HFFc6 (cell line): Measurements from ENCODE around the gene DCBLD1. TPM values are rescaled to one million over a fixed set of nuclear protein-coding genes. Genes with fewer than 3 reads are reported as not detected.

ENCODE experiments used
- DNase-seq: peaks from one replicate; pipeline ENCODE4 v3.0.0-alpha.2; 2018
- H3K27ac Mint-ChIP-seq: 2 replicates; pipeline ENCODE4 v1.8.0; 2020; ENCODE audit warnings: mild to moderate bottlenecking, mixed read lengths
- H3K27me3 Mint-ChIP-seq: 2 replicates; pipeline ENCODE4 v1.8.0; 2021; ENCODE audit warnings: mild to moderate bottlenecking, moderate library complexity, mixed read lengths; ENCODE audit not compliant: insufficient read depth
- H3K36me3 Mint-ChIP-seq: 2 replicates; pipeline ENCODE4 v1.8.0; 2021; ENCODE audit warnings: low read depth, mixed read lengths
- H3K4me1 Mint-ChIP-seq: 2 replicates; pipeline ENCODE4 v1.8.0; 2020; ENCODE audit warnings: low read depth, mixed read lengths
- H3K4me3 Mint-ChIP-seq: 2 replicates; pipeline ENCODE4 v1.8.0; 2020; ENCODE audit warnings: mild to moderate bottlenecking, moderate library complexity, mixed read lengths
- H3K9me3 Mint-ChIP-seq: 2 replicates; pipeline ENCODE4 v1.8.0; 2020; ENCODE audit warnings: mild to moderate bottlenecking, mixed read lengths
- total RNA-seq, 6 experiments: library from RNA; stranded (reverse); fragmentation: NEBNext Ultra II Directional; extraction: Animal tissue kit (Norgen Biotek cat#: 25700); gene quantifications; 2 replicates in 1 of 6; 3 replicates in 5 of 6; pipeline ENCODE4 v1.2.3, GENCODE V29; 2021
- TF ChIP-seq, protein P1 (sequence below): fragments of 200-600 bp; sonication (generic); IDR thresholded peaks from 2 replicates; pipeline ENCODE4 v1.5.0; 2021; ENCODE audit warnings: antibody characterized with exemption, mild to moderate bottlenecking

The DCBLD1 gene
- total RNA-seq, 6 experiments from 2014 or later = 29.3 to 41.6 (median 31.9) TPM

DNA sequence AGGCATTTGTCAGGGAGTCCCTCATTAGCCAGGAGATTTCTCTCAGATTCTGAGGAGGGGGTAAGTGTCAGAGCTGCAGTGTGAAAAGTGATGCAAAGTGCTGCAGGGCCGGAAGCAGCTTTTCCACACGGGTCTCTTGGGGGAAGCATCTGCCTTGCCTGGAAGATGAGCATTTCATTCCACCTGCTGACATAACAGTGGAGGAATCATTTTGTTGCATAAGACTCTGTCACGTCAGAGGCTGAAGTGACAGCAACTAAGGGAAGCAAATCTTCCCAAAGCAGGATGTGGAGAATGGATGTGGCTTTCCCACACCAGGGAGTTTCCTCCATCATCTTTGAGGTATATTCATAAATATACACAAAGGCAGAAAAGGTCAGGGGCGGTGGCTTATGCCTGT is 22.8 kb downstream of the DCBLD1 start:
- H3K27ac Mint-ChIP-seq = peak overlapping the region; percentile 60
- H3K27me3 Mint-ChIP-seq = no peaks in the 10 kb centered on the region
- peaks cover 45% of the 10 kb centered on the region for H3K36me3 Mint-ChIP-seq
- peak overlapping the region; percentile 2; the same call in 1 of the 2 replicates for H3K4me3 Mint-ChIP-seq
- TF ChIP-seq, protein P1, sequence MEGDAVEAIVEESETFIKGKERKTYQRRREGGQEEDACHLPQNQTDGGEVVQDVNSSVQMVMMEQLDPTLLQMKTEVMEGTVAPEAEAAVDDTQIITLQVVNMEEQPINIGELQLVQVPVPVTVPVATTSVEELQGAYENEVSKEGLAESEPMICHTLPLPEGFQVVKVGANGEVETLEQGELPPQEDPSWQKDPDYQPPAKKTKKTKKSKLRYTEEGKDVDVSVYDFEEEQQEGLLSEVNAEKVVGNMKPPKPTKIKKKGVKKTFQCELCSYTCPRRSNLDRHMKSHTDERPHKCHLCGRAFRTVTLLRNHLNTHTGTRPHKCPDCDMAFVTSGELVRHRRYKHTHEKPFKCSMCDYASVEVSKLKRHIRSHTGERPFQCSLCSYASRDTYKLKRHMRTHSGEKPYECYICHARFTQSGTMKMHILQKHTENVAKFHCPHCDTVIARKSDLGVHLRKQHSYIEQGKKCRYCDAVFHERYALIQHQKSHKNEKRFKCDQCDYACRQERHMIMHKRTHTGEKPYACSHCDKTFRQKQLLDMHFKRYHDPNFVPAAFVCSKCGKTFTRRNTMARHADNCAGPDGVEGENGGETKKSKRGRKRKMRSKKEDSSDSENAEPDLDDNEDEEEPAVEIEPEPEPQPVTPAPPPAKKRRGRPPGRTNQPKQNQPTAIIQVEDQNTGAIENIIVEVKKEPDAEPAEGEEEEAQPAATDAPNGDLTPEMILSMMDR = no peak
- no peaks in the 10 kb centered on the region for H3K9me3 Mint-ChIP-seq
- peaks cover 73% of the 10 kb centered on the region for H3K4me1 Mint-ChIP-seq
- DNase-seq = no peak

DNA sequence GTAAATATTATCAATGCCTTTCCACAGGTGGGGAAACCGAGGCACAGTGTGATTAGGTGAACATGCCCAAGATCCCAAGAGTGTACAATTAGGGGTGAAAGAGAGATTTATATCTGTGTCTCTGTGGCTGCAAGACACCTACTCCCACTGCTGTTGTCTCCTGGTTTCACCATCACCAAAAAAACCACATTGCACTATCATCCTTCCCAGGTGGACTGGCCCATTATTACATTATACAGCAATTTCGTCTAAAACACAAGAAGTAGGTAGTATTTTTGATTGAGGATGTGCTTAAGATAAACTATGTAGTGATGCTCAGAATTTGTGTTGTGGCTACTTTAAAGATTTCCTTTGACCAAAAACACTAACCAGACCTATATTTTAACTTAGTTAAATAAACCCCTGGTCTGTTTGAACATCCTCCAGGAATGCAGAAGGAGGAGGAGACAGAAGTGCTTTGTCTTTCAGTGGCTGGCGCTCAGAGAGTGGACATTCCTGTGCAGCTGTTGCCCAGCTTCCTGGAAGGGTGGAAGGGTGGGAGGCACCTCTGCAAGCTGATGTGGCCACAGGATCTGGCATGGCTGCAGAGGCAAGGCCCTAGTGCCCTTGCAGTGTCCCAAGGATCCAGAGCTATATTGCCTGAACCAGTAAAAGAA is 23.8 kb downstream of the DCBLD1 start:
- DNase-seq = peak; percentile 25
- Mint-ChIP-seq H3K27me3 (no peaks in the 10 kb centered on the region), H3K9me3 (no peaks in the 10 kb centered on the region), H3K4me1 (peaks cover 82% of the 10 kb centered on the region), H3K36me3 (peaks cover 49% of the 10 kb centered on the region), H3K27ac (peak overlapping the region; percentile 66), H3K4me3 (no peak overlapping the region; the same call in 1 of the 2 replicates)
- TF ChIP-seq, protein P1 = no peak

DNA sequence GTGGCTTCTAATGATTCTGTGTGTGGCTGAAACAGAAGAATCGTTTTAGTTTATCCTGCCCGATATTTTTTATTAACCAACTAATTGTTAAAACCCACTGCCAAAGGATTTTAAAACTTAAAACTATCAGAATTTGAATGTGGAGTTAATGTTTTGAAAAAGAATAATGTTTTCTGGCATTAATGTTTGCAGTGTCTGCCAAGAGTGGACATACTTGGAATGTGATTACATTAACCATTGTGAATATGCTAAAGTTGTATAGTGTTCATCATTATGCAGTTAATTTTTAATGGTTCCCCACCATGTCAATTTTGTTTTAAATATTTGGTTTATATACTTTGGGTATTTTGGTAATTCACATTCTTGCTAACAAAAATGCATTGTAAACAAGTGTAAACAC is 24.4 kb downstream of the DCBLD1 start:
- TF ChIP-seq, protein P1 = no peak
- Mint-ChIP-seq H3K36me3 (peaks cover 47% of the 10 kb centered on the region), H3K4me3 (no peak overlapping the region), H3K4me1 (peaks cover 82% of the 10 kb centered on the region), H3K9me3 (no peaks in the 10 kb centered on the region), H3K27ac (peak overlapping the region; percentile 66; the same call in 1 of the 2 replicates), H3K27me3 (no peaks in the 10 kb centered on the region)
- no peak for DNase-seq

DNA sequence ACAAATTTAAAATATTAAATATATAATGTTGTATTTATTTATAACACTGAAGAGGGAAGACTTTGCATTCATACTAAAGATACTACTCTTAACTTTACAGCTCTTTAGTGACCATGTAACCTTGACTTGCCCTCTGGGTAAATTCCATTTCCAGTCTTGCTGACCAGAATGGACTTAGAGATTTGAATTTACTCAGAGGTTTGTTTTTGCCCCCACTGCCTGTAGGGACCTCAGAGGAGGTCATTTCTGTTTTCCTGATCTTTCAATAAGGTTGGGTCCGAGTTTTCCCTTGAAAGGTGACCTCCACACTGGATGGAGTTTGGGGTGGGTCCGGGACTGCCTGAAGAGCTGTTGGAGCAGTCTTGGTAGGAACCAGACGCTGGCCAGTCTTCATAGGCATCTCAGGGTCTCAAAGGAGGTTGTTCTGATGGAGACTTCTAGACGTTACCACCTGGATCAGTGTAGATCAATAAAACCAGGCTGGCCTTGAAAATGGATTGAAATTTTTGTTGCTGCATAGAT is 26.0 kb downstream of the DCBLD1 start:
- no peaks in the 10 kb centered on the region for H3K27me3 Mint-ChIP-seq
- no peaks in the 10 kb centered on the region for H3K9me3 Mint-ChIP-seq
- DNase-seq = no peak
- no peak overlapping the region for H3K27ac Mint-ChIP-seq
- H3K4me3 Mint-ChIP-seq = no peak overlapping the region
- peaks cover 82% of the 10 kb centered on the region for H3K4me1 Mint-ChIP-seq
- H3K36me3 Mint-ChIP-seq = peaks cover 44% of the 10 kb centered on the region
- TF ChIP-seq, protein P1 = no peak

DNA sequence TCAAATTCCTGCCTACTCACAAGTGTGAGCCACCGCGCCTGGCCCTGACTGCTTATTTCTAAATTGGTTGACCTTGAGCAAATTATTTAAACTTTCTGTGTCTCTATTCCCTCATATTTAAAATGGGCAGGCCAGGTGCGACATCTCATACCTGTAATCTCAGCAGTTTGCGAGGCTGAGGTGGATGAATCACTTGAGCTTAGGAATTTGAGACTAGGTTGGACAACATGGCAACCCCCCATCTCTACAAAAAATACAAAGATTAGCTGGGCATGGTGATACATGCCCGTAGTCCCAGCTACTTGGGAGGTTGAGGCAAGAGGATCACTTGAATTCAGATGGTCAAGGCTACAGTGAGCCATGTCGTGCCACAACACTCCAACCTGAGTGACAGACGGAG is 26.5 kb downstream of the DCBLD1 start:
- Mint-ChIP-seq H3K27me3 (no peaks in the 10 kb centered on the region), H3K36me3 (peaks cover 40% of the 10 kb centered on the region), H3K9me3 (no peaks in the 10 kb centered on the region), H3K4me1 (peaks cover 82% of the 10 kb centered on the region), H3K4me3 (no peak overlapping the region), H3K27ac (no peak overlapping the region; the same call in 1 of the 2 replicates)
- TF ChIP-seq, protein P1 = no peak
- DNase-seq = no peak
